Rectal smooth muscle tissue (tissue), 1 donor: ENCODE results near the gene HNRNPUL2.
"Not testable (repeated sequence)": the region's sequence is repeated elsewhere in the genome, so short reads cannot be mapped to it uniquely, and the experiment has no call there.

ENCODE experiments used
- H3K27ac ChIP-seq: one replicate; pipeline ENCODE4 v1.7.0; 2013; ENCODE audit warnings: low read depth, low read length, inconsistent platforms
- H3K27me3 ChIP-seq: one replicate; pipeline ENCODE4 v1.7.0; 2013; ENCODE audit warnings: low read length; ENCODE audit not compliant: control insufficient read depth, insufficient read depth
- H3K36me3 ChIP-seq: one replicate; pipeline ENCODE4 v1.7.0; 2013; ENCODE audit warnings: low read length; ENCODE audit not compliant: control insufficient read depth, insufficient read depth
- H3K4me1 ChIP-seq: one replicate; pipeline ENCODE4 v1.7.0; 2013; ENCODE audit warnings: low read length; ENCODE audit not compliant: control insufficient read depth, insufficient read depth
- H3K4me3 ChIP-seq: one replicate; pipeline ENCODE4 v1.7.0; 2013; ENCODE audit warnings: low read length
- H3K9ac ChIP-seq: one replicate; pipeline ENCODE4 v1.7.0; 2013; ENCODE audit warnings: low read length

HNRNPUL2 gene

DNA sequence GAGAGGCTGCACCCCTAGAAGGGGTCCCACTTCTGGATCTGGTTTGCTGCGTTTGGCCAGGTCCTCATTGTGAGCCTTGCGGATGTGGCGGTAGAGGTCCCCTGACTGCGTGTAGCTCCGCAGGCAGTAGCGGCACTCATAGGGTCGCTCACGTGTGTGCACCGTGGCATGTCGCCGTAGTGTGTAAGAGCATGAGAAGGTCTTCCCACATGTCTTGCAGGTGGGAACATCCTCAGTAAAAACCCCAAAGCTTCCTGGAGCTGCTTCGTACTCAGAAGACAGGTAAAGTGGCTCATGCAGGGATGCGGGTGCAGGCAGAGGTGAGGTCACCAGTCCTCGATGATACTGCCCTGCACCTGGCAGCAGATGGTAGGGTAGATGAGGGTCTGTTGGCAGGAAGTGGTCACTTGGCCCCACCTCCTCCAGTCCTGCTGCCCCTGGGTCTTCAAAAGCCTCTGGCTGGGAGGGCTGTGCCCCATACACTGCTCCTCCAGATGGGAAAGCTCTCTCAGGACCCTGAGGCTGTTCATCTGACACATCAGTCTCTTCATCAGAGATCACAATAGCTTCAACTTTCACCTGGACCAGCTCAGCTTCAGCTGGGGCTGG is 25.0 kb upstream of the HNRNPUL2 start:
- no peak overlapping the region for H3K4me3 ChIP-seq
- H3K9ac ChIP-seq, result no peak overlapping the region
- H3K27me3 ChIP-seq, result no peaks in the 10 kb centered on the region
- H3K36me3 ChIP-seq, result peaks cover 3% of the 10 kb centered on the region
- peaks cover 8% of the 10 kb centered on the region for H3K4me1 ChIP-seq
- no peak overlapping the region for H3K27ac ChIP-seq

DNA sequence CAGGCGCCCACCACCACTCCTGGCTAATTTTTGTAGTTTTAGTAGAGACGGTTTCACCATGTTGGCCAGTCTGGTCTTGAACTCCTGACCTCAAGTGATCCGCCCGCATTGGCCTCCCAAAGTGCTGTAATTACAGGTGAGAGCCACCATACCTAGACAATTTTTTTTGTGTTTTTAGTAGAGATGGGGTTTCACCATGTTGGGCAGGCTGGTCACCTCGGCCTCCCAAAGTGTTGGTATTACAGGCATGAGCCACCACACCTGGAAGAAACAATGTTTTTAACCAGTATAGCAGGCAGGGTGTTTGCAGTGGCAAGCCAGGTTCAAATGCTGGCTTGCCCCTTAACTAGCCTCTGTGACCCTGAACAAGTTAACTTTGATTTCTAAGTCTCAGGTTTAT is 22.7 kb upstream of the HNRNPUL2 start:
- H3K36me3 ChIP-seq, H3K4me1 ChIP-seq, H3K27me3 ChIP-seq, H3K27ac ChIP-seq, H3K4me3 ChIP-seq, H3K9ac ChIP-seq: not testable (repeated sequence)

DNA sequence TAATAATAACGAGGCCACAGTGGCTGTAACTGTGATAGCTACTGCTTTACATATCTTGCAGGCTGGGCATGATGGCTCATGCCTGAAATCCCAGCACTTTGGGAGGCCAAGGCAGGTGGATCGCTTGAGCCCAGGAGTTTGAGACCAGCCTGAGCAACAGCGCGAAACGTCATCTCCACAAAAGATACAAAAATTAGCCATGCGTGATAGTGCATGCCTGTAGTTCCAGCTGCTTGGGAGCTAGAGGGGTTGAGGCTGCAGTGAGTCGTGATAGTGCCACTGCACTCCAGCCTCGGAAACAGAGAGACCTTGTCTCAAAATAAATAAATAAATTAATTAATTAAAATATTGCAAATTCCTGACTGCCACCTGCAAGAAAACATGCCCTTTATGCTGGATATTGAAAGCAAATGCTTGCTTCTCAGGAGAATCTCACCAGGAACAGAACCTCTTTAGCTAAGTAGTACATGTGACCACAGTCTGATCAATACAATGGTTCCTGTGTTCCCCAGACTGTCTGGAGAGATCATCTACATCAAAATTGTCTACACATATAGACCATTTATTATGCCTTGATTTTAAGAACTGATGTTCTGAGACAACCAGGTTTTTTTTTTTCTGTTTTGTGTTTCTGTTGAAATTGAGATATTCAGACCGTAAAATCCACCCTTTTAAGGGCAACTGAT is 20.4 kb upstream of the HNRNPUL2 start:
- no peak overlapping the region for H3K4me3 ChIP-seq
- no peaks in the 10 kb centered on the region for H3K4me1 ChIP-seq
- peaks cover 3% of the 10 kb centered on the region for H3K36me3 ChIP-seq
- H3K27me3 ChIP-seq, result no peaks in the 10 kb centered on the region
- no peak overlapping the region for H3K9ac ChIP-seq
- H3K27ac ChIP-seq, result no peak overlapping the region

DNA sequence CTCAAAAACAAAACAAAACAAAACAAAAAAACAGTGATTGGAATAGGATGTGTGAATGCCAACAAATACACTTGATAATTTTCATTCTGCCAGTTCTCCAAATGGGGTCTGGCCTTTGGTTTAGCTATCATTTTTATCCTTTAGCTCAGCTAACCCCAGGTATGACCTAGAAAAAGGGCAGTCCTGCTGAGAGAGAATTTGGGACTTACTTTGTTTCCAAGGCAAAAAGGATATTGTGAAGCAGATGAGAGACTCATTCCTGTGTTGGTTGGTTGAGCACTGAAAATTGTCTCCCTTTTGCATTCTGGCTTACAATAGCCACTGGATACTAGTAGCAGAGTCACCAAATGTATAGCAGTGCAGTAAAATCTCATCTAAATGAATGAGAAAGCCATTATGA is 9.9 kb upstream of the HNRNPUL2 start:
- Histone ChIP-seq H3K36me3 (peaks cover 8% of the 10 kb centered on the region), H3K4me3 (no peak overlapping the region), H3K27me3 (no peaks in the 10 kb centered on the region), H3K27ac (no peak overlapping the region), H3K4me1 (no peaks in the 10 kb centered on the region), H3K9ac (no peak overlapping the region)

DNA sequence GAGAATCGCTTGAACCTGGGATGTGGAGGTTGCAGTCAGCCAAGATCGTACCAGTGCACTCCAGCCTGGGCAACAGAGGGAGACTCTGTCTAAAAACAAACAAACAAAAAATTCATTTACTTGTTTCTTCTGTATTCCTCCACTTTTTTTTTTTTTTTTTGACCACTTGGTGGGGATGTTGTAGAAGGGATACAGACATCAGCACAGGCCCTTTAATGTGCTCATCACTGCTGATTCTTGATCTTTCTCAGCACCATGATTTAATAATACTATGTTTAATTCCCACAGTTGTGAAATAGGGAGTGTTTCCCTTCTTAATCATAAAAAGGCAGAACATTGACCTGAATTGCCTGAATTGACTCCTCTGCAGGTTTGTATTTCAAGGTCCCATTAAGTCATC is 5.6 kb upstream of the HNRNPUL2 start:
- Histone ChIP-seq H3K4me1 (peaks cover 6% of the 10 kb centered on the region), H3K4me3 (no peak overlapping the region), H3K36me3 (peaks cover 9% of the 10 kb centered on the region), H3K9ac (no peak overlapping the region), H3K27me3 (no peaks in the 10 kb centered on the region), H3K27ac (no peak overlapping the region)

DNA sequence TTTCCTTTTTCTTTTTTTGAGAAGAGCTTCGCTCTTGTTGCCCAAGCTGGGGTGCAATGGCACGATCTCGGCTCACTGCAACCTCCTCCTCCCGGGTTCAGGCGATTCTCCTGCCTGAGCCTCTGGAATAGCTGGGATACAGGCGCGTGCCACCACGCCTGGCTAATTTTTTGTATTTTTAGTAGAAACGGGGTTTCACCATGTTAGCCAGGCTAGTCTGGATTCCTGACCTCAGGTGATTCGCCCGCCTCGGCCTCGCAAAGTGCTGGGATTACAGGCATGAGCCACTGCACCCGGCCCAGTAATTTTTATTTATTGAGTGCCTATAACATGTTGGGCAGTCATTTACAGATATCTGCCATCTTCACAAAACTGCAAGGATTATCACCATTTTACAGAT is 2.8 kb upstream of the HNRNPUL2 start:
- not testable (repeated sequence) for H3K9ac ChIP-seq, H3K36me3 ChIP-seq, H3K27ac ChIP-seq, H3K27me3 ChIP-seq
- Histone ChIP-seq H3K4me3 (peak overlapping the region; percentile 48), H3K4me1 (peaks cover 17% of the 10 kb centered on the region)

DNA sequence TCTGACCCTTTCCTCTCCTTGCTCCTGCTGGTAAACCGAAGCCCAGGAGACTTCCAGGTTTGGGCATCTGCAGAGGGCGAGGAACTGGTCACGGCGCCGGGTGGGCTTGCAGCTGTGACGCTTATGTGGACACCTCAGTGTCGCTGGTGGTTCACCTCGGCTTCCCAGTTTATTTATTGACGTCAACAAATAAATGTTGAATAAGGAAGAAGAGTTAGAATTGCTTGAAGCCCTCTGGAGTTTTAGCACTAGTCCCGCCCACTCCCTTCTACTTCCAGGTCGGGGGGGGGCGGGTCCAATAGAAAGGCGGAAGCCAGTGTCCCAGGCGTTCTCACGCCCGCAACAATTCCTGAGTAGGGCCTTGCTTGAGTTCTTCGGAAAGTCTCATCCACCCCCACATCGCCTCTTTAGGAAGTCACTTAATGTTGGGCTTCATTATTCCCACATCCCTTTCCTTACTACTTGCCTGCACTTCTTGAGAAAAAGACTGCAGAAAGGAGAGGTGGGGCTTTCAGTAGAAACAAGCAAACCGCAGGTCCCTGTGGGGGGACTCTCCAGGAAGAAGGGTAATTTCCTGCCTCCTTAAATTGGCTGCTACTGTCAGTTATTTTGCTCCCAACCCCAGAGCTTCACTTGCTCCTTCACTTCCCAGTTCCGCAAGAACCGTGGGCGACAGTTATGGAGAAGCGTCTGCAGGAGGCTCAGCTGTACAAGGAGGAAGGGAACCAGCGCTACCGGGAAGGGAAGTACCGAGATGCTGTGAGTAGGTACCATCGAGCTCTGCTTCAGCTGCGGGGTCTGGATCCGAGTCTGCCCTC is 1.1 kb upstream of the HNRNPUL2 start, which contains the start of gene TTC9C:
Gene TTC9C, plus strand, starts transcription at position 316 of the 818 bp plus-strand sequence. Its CDS starts 363 bp downstream, at position 679.
- Histone ChIP-seq H3K27me3 (no peaks in the 10 kb centered on the region), H3K27ac (peak within 1 kb of the TSS; percentile 93), H3K4me3 (peak within 1 kb of the TSS; percentile 94), H3K36me3 (peaks cover 10% of the 10 kb centered on the region), H3K4me1 (peaks cover 31% of the 10 kb centered on the region), H3K9ac (peak within 1 kb of the TSS; percentile 82)

DNA sequence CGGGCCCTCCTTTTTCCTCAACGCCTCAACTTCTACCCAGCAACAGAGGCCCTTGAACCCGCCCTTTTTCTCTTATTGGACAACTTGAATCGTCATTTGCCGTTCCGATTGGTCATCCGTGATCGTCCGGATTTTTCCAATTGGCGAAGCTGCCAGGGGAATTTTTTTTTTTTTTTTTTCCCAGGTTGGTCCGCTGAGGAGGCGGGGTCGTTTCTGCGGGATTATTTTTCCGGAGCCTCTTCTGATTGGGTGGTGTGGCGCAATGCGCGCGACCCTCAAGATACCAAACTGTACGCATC is 564 bp upstream of the HNRNPUL2 start:
- H3K27ac ChIP-seq, result peak overlapping the region; percentile 93
- peaks cover 11% of the 10 kb centered on the region for H3K36me3 ChIP-seq
- H3K4me3 ChIP-seq, result peak overlapping the region; percentile 94
- H3K27me3 ChIP-seq, result no peaks in the 10 kb centered on the region
- H3K4me1 ChIP-seq, result peaks cover 31% of the 10 kb centered on the region
- peak overlapping the region; percentile 82 for H3K9ac ChIP-seq

DNA sequence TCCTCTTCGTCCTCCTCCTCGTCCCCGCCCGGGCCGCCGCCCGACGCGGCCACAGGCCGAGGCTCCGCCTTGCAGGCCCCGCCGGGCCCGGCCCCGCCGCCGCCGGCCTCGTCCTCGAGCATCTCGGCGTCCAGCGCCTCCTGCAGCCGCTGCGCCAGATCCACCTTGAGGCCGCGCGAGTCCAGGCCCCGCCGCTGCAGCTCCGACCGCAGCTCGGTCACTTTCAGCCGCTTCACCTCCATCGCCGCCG is 417 bp downstream of the HNRNPUL2 start:
- Histone ChIP-seq H3K27ac (peak overlapping the region; percentile 93), H3K4me3 (peak overlapping the region; percentile 94), H3K4me1 (peaks cover 31% of the 10 kb centered on the region), H3K36me3 (peaks cover 20% of the 10 kb centered on the region), H3K27me3 (no peaks in the 10 kb centered on the region), H3K9ac (peak overlapping the region; percentile 95)

DNA sequence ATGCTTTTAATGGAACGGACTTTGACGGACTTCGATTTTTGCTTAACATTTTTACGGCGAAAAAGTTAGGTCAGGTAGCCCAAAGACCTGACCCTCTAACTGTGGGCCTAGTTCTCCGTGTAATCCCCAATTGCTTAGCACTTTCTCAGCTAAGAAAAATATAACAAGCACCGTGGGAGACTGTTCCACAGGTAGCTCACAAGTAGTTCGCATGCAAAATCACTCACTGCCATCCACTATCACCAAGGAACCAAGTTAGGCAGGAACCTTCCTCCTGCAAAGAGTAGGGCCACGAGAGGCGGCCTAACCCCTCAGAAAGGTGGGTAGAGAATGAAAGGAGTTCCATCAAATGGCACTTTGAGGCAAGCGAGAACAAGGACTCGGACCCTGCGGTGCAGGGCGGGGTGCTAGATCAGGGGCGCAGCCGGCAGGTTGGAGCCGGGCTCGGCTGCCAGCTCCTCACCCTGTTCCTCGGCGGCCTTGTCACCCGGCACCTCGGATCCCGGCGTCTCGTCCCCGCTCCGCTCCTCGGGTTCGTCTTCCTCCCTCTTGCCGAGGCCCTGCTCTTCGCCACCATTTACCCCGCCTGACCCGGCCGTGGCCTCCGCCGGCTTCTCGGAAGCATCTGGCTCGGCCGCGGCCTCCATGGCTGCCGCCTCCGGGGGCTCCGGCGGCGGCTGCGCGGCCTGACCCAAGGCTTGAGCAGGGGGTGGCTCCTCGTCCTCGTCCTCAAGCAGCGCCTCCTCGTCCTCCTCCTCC is 922 bp downstream of the HNRNPUL2 start:
- peak overlapping the region; percentile 93 for H3K27ac ChIP-seq
- no peaks in the 10 kb centered on the region for H3K27me3 ChIP-seq
- peak overlapping the region; percentile 94 for H3K4me3 ChIP-seq
- H3K36me3 ChIP-seq, result peaks cover 23% of the 10 kb centered on the region
- H3K4me1 ChIP-seq, result peaks cover 31% of the 10 kb centered on the region
- H3K9ac ChIP-seq, result peak overlapping the region; percentile 95

DNA sequence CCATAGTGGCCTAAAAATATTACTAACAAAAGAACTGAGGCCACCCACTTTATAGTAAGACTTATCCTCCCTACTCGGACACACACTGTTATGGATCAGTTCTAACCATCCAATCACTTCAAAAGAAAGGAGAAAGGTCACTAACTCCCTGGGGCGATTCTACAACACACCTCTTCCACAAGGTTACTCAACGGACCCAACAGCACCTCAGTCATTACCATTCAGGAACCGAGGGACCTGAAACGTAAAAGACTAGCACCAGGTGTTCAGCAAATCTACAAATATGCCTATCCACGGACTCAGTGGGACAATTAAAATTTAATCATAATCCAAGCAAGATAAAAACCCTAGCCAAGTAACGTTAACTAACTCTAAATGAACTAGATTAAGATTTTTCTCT is 1.6 kb downstream of the HNRNPUL2 start:
- Histone ChIP-seq H3K36me3 (peaks cover 27% of the 10 kb centered on the region), H3K9ac (peak overlapping the region; percentile 95), H3K4me3 (peak overlapping the region; percentile 94), H3K4me1 (peaks cover 31% of the 10 kb centered on the region), H3K27ac (peak overlapping the region; percentile 93), H3K27me3 (no peaks in the 10 kb centered on the region)

DNA sequence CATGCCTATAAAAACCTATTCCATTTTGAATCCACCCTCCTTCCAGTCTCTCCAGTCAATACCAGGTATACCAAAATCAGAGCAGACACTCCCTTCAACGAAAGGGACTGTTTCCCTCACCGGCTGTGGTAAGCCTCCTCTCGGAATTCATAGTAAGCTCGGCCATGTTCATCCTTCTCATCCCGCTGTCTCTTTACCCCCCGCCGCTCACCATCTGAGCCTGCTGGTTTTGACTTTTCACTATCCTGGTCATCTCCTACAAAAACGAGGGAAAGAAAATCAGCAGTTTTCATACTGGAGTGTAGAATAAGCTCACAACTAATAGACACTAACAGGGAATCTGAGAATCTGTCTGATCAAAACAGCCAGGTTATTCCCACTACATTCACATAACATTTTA is 3.1 kb downstream of the HNRNPUL2 start:
- peaks cover 25% of the 10 kb centered on the region for H3K4me1 ChIP-seq
- H3K36me3 ChIP-seq, result peaks cover 39% of the 10 kb centered on the region
- H3K4me3 ChIP-seq, result peak overlapping the region; percentile 94
- no peaks in the 10 kb centered on the region for H3K27me3 ChIP-seq
- no peak overlapping the region for H3K9ac ChIP-seq
- H3K27ac ChIP-seq, result no peak overlapping the region
